Activated CD4-positive, alpha-beta T cell treated with anti-CD3 and anti-CD28 coated beads, Interleukin-2, amount 50 U/mL, for 24 hours (primary cell): ENCODE data around the gene CNTFR.

Source experiments
- DNase-seq, 2 donors: peaks; one replicate each; pipeline ENCODE4 v3.0.0-alpha.2; 2020; ENCODE audit warnings: low read depth in 1 of 2, low spot score in 1 of 2

The CNTFR gene

DNA sequence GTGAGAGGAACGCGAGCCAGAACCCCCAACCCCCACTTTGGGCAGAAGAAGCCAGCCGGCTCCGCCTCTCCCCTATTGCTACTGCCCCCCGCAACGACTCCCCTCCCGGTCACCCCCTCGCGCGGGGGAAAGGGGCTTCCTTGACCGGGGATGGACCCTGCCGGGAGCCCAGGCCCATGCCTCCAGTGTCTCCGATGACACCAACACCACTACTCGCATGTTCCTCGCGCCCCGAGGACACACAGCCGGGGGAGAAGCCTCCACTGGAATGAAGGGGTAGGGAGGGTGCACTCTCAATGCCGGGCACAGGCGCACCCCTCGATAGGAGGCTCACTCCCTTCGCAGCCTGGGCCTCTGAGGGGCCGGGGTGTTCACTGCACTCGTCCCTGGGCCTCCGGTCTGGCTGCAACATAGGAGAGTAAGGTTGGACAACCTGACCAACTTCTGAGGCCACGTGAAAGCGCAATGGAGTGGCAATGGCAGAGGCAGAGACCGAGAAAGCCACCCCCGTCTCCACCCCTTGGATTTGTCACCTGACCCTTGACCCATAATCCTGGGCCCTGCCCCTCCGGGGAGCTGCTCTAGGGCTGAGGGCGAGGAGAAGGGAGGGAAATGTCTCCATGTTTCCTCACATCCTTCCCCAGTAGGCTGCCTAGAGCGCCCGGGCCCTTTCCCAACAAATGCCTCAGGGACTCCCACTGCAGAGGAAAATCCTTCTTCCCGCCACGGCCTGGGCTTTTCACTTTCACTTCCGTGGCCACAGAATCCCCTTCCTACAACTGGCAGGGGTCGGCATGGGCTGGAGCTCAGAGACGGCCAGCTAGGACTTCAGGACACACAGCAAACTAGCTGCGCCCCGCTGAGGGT is 1.1 kb upstream of the CNTFR start:
- DNase-seq: no peak

DNA sequence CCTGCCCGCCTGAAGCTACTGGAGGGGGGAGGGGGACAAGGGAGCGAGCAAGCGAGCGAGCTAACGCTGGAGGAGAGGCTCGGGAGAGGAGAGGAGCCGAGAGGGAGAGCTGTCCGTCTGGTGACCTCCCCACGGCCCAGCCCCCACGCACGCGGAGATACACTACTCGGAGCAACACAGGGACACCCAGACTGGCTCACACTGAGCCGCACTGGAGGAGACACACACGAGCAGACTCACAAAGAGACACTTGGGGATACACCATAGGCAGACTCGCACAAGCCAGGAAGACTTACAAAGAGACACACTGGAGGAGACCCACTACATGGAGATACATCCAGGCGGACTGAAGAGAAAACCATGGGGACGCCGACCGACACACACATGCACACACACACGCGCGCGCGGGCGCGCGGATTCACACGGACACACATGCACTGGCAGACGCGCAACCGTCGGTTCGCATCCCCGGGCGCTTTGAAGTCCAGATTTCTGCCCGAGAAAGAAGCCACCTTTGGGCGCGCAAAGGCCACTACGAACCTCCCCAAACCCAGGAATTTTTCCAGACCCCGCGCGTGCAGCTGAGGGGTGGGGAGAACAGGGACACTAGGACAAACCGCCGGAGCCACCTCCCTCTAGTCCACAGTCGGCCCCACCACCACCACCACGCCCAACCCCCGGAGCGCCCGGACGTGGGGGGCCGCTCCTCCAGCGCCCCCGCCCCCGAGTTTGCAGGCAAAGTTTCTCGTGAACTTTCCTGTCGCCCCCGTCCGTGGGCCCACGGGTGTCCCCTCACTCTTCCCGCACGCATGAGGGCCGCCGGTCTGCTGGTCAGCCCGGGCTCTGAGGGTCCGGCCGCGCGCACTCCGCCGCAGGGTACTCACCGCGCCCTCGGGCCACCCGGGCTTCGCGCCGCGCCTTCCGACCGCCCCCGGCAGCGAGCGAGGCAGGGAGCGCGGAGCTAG is 571 bp downstream of the CNTFR start:
- DNase-seq: no peak

DNA sequence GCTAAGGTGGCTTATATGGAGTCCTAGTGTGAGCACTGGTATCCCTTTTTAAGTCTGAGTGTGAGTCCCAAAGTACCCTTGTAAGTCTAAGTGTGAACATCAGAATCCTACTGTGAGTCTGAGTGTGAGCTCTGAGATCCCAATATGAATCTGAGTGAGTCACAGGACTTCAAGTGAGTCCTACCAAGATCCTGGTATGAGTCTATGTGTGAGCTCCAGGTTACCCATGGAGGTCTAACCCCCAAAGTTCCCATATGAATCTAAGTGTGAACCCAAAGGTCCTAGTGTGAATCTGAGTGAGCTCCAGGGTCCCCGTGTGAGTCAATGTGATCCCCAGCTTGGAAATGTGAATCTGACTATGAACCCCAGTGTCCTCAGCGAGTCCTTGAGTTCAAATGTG is 2.3 kb downstream of the CNTFR start:
- DNase-seq: no peak

DNA sequence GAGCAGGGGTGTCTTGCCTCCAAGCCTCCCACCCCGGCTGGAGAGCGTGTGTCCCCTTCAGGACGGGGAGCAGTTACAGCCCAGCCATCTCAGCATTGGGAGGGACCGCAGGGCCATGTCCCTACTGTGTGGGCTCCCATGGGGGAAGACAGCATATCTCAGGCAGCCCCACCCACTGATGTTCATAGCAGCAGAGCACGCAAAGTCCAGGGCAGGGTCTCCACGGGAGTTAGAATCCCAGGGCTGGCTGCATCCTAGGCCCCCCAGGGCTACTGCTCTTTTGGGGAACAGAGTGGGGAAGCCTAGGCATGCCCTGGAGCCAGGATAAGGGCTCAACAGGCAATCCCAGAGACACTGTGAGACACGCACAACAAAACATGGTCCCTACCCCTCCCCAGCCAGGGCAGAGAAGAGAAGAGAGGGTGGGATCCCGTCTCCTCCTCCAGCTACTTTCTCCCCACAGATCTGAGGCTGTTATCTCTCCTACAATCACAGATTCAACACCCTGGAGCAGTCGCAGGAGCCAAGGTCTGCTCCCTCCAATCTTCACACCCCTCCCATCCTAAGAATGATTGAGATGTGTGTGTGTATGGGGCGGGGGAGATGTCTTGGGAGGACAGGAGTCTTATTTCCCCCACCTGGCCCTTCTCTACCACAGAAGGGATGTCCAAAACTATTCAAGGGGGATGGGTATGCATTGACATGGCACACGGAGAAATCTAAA is 3.4 kb downstream of the CNTFR start:
- DNase-seq: no peak

DNA sequence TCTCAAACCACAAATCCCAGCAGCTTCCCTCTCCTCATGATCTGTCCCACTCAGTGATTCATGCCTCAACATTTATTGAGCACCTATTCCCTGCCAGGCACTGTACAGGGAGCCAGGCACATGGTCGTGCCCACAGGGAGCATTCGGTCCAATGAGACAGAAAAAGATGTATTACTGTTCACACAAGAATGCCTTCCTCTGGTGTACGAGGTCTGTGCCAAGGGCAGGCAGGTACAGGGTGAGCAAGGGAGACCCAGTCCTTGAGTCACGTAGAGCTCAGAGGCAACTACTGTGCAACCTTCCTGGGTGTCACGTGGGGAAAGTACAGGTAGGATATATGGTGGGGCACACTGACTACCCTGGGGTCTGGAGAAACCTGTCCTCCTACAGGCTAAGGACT is 4.6 kb downstream of the CNTFR start:
- DNase-seq: no peak

DNA sequence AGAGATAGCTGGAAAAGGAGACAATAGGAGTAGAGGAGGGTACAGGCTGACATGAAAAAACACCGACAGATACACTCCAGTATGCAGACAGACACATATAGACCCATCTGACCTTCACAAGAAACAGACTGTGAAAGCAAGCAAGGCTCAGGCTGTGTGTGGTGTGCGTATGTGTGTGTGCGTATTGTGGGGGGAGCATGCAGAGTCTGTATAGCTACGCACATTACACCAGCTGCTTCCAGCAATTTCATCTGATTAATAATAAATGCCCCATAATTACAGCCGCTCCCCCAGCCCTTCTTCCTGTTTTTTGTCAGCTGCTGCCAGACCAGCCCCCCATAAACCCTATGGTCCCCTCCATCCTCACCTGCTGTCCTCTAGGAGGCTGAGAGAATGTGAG is 6.7 kb downstream of the CNTFR start:
- no peak for DNase-seq

DNA sequence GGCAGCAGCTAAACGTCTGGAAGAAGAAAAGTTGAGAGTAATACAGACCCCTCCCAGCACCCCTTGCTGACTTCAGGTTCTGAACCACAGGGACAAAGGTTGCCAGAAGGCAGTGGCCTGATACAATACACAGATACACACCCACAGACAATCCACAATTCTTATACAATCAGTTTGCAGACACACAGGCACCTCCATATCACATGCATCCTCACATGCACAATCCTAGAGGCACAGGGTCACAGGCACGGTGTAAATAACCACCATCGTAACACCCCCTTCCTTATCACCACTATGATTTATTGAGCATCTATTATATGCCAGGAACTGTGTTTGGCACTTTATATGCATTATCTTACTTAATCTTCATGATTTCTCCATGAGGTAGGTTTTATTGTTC is 8.2 kb downstream of the CNTFR start:
- no peak for DNase-seq

DNA sequence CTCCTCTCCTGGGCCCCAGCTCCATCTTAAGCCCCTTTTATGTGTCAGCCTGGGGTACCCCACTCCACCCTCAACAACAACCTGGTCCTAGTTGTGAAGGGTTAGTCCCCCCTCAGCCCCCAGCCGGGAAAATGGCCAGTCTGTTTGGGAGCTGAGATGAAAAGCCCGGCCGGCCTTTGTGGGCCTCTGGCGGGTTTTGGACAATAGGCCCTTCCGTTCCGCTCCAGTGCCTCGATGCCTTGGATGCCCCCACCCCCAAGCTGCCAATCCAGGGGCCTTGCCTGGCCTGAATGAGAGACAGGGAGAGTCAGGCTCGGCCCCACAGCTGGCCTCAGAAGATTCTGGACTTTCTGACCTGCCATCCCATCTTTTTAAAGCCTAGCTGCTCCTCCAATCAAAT is 9.2 kb downstream of the CNTFR start:
- no peak for DNase-seq

DNA sequence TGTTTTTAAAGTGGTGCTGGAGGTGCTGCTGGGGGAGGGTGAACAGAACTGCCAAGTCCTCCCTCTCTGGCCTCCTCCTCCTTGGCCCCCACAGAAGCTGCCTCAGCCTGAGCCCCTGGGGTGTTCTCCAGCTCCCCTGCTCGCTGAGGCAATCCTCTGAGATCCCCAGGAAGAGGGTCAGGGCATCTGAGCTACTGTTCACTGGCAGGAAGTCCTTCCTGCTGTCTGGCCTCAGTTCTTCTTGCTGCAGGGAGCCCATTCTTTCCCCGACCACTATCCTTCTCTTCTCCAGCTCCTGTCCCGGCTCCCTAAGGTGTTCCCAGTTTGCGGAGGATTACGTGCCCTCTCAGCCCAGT is 9.7 kb downstream of the CNTFR start:
- no peak for DNase-seq

DNA sequence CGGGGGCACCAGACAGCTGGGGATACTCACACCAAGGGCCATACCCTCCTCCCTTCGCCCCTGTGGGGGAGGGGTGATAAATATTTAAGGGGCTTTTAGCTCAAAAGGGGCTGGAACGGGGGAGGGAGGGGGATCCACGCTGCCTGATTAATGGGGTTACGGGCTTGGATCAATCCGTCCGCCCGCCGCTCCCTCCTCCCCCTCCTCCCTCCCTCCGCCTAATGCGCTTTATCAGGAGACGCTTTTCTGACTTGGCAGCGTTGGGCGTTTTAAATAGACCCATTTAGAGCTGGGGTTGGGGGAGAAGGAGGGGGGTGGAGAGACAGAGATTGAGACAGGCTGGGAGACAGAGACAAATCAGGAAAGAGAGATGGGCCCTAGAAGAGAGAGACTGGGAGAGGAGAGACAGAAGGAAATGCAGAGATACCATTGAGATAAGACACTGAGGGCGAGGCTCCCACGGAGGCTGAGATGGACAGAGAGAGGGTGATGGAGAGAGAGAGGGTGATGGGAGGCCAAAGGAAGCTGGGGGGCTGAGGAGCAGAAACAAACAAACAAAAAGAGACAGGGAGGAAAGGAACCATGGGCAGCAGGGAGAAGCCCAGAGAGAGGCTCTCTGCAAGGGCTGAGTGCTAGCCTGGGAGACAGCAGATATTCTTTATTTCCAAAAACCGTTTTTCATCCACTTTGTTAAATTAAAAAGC is 10.3 kb downstream of the CNTFR start:
- DNase-seq: no peak

DNA sequence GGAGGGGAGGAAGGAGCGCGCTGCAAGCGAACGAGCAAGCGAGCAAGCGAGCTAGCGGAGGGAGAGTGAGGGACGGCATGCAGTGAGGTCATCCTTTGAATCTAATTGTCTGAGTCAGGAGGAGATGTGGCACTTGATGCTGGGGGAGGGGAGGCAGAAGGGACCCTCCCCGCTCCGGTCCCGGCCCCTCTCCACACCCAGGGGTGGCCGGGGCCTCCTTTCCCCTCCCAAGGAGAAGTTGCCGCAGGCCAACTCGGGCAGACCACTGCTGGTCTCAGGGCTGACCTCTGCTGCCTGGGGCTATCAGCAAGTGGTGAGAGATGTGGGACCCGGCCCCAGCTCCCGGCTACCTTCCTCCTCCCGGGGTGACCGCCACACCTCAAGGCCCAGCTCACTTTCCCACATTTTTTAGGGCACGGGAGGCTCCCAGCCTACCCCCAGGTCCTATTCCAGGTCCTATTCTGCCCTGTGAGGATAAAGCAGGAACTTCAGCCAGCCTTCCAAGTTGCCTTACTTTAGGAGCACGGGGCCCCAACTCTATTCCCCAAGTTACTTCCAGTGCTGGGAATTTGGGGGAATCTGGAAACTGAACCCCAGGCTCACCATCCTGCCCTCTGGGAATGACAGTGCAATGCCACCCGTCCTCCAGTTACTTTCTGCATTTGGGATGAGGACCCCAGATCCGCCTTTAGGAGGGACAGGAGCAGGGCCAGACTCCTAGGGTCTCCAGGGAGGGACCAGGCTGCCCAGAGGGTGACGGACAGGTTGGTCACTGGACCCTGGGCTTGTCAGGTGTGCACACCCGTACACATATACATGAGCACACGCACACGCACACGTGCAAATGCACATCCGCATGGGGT is 11.1 kb downstream of the CNTFR start:
- DNase-seq: no peak

DNA sequence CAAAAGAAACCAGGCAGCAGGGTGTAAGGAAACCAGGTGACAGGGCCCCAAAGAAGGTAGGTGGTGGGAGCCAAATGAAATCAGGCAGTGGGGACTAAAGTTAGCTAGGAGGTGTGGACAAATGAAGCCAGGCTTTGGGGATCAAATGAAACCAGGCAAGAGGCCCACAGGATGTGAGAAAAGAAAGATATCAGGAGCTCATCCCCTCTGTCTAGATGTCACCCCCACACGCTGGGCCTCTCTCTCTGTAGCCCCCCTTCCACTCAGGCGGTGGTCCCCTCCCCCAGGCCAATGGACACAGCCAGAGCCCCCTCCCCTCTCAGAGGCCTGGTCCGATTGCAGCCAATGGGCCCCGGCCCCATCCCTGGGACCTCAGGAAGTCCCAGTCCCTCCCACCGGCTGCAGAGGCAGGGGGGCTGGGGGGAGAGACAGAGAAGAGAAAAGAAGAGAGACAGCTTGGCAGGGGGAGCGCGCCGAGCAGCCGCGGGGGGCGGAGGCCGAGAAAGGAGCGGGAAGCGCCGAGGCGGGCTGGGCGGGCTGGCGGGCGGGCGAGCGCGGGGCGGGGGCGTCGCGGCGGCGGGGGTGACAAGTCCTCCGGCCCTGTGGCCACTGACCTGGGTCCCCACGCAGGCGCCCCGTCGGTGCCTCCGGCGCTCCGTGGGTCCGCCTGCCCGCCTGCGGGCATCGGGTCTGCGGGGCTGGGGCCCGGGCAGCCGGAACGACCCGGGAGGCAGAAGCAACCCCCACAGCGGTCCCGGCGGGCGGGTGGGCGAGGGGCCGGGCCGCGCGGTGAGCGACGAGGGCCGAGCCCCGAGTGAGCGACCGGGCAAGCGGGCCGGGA is 11.9 kb downstream of the CNTFR start:
- DNase-seq: no peak

DNA sequence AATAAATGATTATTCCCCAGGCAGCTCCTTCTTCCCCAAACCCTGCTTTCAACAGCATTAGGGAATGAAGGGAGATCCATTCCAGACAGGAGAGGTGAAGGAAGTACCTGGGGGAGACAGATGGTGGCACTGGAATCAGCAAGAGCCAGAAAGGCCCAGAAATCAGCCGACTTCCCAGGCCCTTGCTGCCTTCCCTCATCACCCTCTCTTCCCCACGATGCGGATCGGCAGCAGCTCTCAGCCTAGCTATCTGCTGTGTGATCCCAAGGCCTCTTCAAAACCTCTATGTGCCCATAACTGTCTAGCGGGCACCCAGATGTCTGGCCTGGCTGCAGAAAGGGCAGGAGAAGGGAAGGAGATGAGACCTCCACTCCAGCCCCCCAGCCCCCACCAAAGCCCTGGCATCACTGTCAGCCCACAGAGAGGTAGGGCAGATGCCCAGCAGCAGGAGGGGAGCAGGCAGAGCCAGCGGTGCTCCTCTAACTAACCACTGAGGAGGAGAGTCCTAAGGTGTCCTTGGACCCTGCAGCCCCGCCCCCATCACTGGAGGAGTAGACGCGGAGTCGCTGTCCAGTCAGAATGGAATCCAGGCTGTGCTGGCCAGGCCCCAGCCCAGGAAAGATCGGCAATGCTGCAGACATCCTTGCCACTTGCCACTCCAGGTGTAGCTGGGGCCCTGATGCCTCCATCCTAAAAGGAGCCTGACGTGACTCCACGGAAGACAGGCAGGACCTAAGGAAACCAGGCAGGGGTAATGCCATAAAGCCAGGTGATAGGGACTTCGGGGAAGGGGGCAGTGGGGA is 12.7 kb downstream of the CNTFR start:
- no peak for DNase-seq

DNA sequence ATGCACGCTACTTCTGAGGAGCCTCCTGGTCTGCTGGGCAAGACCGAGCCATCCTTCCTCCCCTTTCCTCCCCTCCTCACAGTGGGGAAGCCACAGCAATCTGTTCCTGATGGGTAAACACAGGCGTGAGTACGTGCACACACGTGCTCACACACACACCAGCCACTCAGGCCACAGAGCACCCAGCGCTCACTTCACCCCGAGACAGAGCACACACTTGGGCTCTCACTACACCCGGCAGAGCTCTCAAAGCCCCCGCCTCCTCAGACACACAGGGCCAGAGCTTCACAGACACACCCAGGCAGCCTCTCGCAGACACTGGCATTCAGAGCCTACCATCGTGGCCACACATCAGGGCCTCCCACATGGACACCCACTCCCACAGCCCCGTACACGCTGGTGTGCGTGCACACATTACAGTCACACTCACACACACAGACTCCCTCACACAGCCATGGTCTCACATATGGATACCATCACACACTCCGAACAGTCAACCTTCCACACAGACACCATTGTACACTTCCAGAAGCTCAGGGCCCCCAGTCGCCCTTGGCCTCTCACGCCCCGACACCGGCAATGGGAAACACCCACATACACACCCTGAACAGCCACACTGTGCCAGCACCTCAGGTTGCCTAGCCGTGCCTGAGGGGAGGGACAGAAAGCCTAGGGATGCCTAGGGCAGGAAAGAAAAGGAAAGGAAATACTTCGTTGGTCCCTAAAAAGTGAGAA is 13.5 kb downstream of the CNTFR start:
- DNase-seq: no peak

DNA sequence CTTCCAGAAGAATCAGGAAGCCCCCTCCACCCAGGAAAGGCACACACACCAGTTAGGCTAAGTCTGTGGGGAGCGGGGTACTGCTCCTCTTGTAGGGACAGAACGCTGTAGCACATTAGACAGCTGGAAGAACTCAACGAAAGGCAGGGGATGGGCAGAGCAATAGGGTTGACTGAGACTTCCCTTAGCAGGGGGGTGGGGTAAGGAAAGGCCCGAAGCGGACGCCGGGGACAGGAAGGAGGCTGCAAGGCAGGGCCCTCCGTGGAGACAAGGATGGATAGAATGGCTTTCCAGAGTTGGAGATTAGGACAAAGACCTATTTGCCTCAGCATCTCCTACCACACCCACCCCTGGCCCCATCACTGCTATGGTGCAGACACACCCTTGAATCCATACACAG is 14.3 kb downstream of the CNTFR start:
- DNase-seq: no peak

DNA sequence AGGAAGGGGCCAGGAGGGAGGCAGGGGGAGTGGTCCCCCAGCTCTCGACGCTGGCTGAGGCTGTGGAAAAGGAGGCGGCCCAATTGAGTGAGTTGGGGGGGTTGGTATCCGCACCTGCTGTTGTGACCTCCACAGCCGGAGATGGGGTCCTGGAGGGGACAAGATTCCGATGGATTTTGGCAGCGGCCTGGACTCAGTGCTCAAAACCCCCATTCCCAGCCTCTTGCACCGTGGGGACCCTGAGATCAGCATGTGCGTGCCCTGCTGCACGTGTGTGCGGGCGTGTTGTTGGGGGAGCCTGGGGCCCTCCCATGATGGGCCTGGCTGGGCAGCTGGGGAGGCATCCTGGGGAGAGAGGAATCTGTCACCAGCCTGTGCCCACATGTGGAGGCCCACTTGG is 15.0 kb downstream of the CNTFR start:
- no peak for DNase-seq

DNA sequence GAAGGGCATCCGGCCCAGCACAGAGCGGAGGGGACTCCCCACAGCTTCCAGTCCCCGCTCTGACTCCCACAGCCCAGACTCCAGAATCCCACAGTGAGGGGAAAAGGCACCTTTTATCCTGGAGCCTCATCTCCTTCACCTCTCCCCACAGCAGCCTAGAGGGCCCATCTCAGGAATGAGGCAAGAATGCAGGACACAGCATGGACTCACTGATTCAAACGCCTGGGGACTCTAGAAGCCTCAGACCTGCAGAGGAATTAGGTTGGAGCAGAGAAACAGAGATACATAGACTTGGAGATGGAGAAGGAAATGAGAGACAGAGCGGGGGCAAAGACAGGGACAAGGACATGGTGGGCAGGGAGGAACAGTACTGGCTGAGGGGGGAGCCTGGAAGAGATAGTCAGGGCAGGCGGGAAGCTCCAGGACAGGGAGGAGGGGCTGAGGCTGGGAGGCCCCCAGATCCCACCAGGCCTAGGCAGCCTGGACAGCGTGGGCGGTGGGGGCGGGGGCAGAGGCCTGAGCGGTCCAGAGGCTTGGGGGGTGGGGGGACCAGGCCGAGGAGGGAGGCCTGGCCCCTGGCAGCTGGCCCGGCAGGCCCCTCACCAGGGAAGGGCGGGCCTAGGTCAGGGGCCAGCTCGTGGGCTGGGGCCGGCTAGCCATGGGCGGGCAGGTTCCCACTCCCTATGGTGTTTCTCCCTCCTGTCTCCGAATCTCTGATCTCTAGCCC is 15.8 kb downstream of the CNTFR start:
- DNase-seq: no peak
